Omental fat pad (tissue), 4 donors: Measurements from ENCODE around the gene CTBP1. TPM values are rescaled to one million over a fixed set of nuclear protein-coding genes. Genes with fewer than 3 reads are reported as not detected.

ENCODE experiments used
- ATAC-seq: fragments of 150-250 bp; one replicate; pipeline ENCODE4 v1.9.1; 2016; ENCODE audit warnings: mild to moderate bottlenecking, moderate library complexity; ENCODE audit not compliant: low FRiP score
- DNase-seq: peaks from one replicate; pipeline ENCODE4 v3.0.0-alpha.2; 2019; ENCODE audit warnings: low spot score
- total RNA-seq, 4 donors: library from RNA; depleted of rRNA; stranded (reverse); fragments of >200 nt; gene quantifications; one replicate each; pipeline ENCODE4 v1.1.0, GENCODE V29; 2016
- TF ChIP-seq, protein P1 (sequence below), 3 donors: fragments of 450-650 bp; IDR thresholded peaks; one replicate each; pipeline ENCODE4 v1.5.1; 2016 to 2017; ENCODE audit warnings: antibody characterized with exemption in 3 of 3, mild to moderate bottlenecking in 3 of 3, moderate library complexity in 2 of 3

The CTBP1 gene
- total RNA-seq: 100 to 1,000 TPM; 102 to 137 (median 132) TPM

GRCh38 chr4:1248245-1249147 is at the start of gene CTBP1:
Gene CTBP1, minus strand, starts transcription at chr4:1249130. Its CDS starts 7,799 bp downstream, at chr4:1241331.
- DNase-seq: no peak
- TF ChIP-seq, protein P1, sequence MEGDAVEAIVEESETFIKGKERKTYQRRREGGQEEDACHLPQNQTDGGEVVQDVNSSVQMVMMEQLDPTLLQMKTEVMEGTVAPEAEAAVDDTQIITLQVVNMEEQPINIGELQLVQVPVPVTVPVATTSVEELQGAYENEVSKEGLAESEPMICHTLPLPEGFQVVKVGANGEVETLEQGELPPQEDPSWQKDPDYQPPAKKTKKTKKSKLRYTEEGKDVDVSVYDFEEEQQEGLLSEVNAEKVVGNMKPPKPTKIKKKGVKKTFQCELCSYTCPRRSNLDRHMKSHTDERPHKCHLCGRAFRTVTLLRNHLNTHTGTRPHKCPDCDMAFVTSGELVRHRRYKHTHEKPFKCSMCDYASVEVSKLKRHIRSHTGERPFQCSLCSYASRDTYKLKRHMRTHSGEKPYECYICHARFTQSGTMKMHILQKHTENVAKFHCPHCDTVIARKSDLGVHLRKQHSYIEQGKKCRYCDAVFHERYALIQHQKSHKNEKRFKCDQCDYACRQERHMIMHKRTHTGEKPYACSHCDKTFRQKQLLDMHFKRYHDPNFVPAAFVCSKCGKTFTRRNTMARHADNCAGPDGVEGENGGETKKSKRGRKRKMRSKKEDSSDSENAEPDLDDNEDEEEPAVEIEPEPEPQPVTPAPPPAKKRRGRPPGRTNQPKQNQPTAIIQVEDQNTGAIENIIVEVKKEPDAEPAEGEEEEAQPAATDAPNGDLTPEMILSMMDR (IDR thresholded peaks at IDR 0.05): no peak
- peak; percentile 63 for ATAC-seq

GRCh38 chr4:1298461-1298860 is 49.5 kb upstream of the CTBP1 start:
- DNase-seq (no peak), ATAC-seq (no peak)
- TF ChIP-seq, protein P1 (IDR thresholded peaks at IDR 0.05): no peak

GRCh38 chr4:1297456-1298325 is 48.8 kb upstream of the CTBP1 start:
- ATAC-seq: no peak
- DNase-seq: no peak

GRCh38 chr4:1297023-1297395 is 48.1 kb upstream of the CTBP1 start:
- TF ChIP-seq, protein P1 (IDR thresholded peaks at IDR 0.05): no peak
- ATAC-seq (no peak), DNase-seq (no peak)

More at GRCh38 chr4:1297456-1298325, 48.8 kb upstream of the CTBP1 start:
- TF ChIP-seq, protein P1 (IDR thresholded peaks at IDR 0.05): no peak

DNA sequence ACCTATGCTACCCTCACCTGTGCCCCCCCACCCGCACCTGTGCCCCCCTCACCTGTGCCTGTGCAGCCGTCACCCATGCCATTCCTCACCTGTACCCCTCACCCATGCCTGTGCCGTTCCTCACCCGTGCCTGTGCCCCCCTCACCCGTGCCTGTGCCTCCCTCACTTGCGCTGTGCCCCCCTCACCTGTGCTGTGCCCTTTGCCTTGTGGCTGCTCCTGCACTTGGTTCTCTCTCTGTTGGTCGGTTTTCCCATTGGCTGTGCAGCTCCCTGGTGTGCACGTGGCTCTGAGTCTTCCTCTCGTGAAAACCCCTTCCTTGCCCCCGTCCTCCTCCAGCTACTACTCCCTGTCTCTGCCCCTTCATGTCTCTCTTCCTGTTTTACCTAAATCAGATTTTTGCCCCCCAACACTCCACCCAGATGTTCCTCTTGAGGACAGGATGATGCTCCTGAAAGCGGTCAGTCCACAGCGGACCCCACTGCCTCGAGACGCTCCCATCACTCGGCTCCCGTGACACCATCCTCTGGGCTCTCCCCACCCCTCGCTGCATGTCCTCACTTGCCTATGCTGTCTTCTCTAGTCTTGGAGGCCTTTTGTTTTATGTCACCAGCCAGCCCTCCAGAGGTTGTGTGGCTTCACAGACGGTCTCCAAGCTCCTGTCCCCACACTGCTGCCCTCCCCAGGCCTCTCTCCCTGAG is 47.5 kb upstream of the CTBP1 start:
- DNase-seq (no peak), ATAC-seq (no peak)
- TF ChIP-seq, protein P1 (IDR thresholded peaks at IDR 0.05): no peak

- ATAC-seq (no peak), DNase-seq (no peak)
- TF ChIP-seq, protein P1 (IDR thresholded peaks at IDR 0.05): no peak
These were observed 46.6 kb upstream of the CTBP1 start for GRCh38 chr4:1295405-1296055.
